ENCODE results near the gene GLB1L2. TPM values are rescaled to one million over a fixed set of nuclear protein-coding genes. Genes with fewer than 3 reads are reported as not detected.
A peak's percentile ranks its signal among the peaks of the same experiment; 100 is the strongest.

Gene GLB1L2
- total and polyA plus RNA-seq, 2 of the 13 experiments (the other 11 are each of a cell fraction or from before 2014, with no cell fraction given) = 0.59 to 0.69 TPM

GRCh38 chr11:134413826-134414731 lies 82.3 kb downstream of the GLB1L2 start:
- H3K9ac ChIP-seq (ENCODE audit: insufficient read depth, low read depth, low read length) = no peak overlapping the region
- H3K9me3 ChIP-seq (ENCODE audit: low read length) = no peaks in the 10 kb centered on the region
- H3K27me3 ChIP-seq (ENCODE audit: control insufficient read depth in 1 of 2, insufficient read depth in 2 of 2, low read length in 2 of 2) = peaks cover 5 to 58% of the 10 kb centered on the region in 2 experiments
- no peak overlapping the region for H3K27ac ChIP-seq (ENCODE audit: extremely low read length, insufficient read depth, low read length)
- no peaks in the 10 kb centered on the region for H3K79me2 ChIP-seq (ENCODE audit: insufficient read depth, low read length)
- no peaks in the 10 kb centered on the region for H3K36me3 ChIP-seq (replicated peaks in 1 of 2; ENCODE audit: control insufficient read depth in 1 of 2, insufficient read depth in 2 of 2, low read length in 2 of 2)
- H3K4me1 ChIP-seq (ENCODE audit: insufficient read depth, low read length) = no peaks in the 10 kb centered on the region
- TF ChIP-seq ELF4 (CRISPR knock-in tag; IDR thresholded peaks at IDR 0.05; ENCODE audit: borderline replicate concordance) (no peak), MNT (IDR thresholded peaks at IDR 0.05) (peak; percentile 50), AKNA (CRISPR knock-in tag; IDR thresholded peaks at IDR 0.05; ENCODE audit: borderline replicate concordance) (no peak), SMAD3 (CRISPR knock-in tag; IDR thresholded peaks at IDR 0.05) (no peak), HMGXB3 (CRISPR knock-in tag; IDR thresholded peaks at IDR 0.05; ENCODE audit: borderline replicate concordance) (no peak), ZFAT (CRISPR knock-in tag; conservative IDR thresholded peaks at IDR 0.05) (no peak)
- TF ChIP-seq, protein P1, sequence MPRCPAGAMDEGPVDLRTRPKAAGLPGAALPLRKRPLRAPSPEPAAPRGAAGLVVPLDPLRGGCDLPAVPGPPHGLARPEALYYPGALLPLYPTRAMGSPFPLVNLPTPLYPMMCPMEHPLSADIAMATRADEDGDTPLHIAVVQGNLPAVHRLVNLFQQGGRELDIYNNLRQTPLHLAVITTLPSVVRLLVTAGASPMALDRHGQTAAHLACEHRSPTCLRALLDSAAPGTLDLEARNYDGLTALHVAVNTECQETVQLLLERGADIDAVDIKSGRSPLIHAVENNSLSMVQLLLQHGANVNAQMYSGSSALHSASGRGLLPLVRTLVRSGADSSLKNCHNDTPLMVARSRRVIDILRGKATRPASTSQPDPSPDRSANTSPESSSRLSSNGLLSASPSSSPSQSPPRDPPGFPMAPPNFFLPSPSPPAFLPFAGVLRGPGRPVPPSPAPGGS (CRISPR knock-in tag; IDR thresholded peaks at IDR 0.05) = no peak
- CTCF ChIA-PET (ENCODE audit: low intra/inter-chr PET ratio, low total read pairs) = no interaction called here
- ATAC-seq (no peak), FAIRE-seq (no peak), DNase-seq (ENCODE audit: low spot score) (no peak)
- 2% methylated on average over 12 of the region's 18 CpGs for WGBS (ENCODE audit: low lambda C conversion rate)
- 0 out of 2 replicates have a peak, but pooled peaks cover 3% of the 10 kb centered on the region for H4K20me1 ChIP-seq (ENCODE audit: insufficient read depth, low read length)
- H2AFZ ChIP-seq (ENCODE audit: low read length) = no peak overlapping the region
- no TSS peak for BruUV-seq (replicated peaks)
- in situ Hi-C loops (cut with HindIII; ENCODE audit: extremely low pct_ligation_motif_present, low pct_unique_long_range_greater_than_20kb) (no loop called here), intact Hi-C loops (cut with micrococcal nuclease; ENCODE audit: unreplicated experiment) (no loop called here)
- H3K4me2 ChIP-seq (ENCODE audit: low read depth, low read length) = no peak overlapping the region
- POLR2A ChIA-PET = no interaction called here
- H3K4me3 ChIP-seq (replicated peaks in 1 of 3; ENCODE audit: insufficient read depth in 1 of 3, low read depth in 2 of 3, low read length in 3 of 3) = no peak overlapping the region
